KG1 (cell line): ENCODE results near the gene NOSIP.

Source experiments
- DNase-seq: peaks from one replicate; lab custom pipeline; 2025; lab: John Stamatoyannopoulos, UW

NOSIP gene

DNA sequence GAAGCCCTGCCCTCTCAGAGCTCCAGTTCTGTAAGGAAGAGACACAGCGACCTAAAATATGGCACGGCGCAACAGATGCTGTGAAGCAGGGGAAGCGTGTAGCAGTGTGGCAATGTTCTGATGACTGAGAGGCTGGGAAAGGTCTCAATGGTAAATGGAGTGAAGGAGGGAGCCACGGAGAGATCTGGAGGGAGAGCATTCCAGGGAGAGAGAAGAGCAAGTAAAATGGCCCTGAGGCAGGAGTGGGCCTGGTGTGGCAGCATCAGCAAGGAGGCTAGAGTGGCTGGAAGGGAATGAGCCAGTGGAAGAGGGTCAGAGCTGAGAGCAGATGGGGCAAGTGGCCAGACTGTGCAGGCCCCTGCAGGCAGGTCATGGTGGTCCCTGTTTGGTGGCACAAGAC, 36.2 kb downstream of the NOSIP start:
- DNase-seq = no peak

DNA sequence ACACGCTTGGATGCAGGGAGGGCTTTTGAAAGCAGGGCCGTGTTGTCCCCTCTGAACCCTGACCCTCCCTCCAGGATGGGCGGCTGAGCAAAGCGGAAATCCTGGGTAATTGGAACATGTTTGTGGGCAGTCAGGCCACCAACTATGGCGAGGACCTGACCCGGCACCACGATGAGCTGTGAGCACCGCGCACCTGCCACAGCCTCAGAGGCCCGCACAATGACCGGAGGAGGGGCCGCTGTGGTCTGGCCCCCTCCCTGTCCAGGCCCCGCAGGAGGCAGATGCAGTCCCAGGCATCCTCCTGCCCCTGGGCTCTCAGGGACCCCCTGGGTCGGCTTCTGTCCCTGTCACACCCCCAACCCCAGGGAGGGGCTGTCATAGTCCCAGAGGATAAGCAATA, 37.3 kb downstream of the NOSIP start:
- no peak for DNase-seq

DNA sequence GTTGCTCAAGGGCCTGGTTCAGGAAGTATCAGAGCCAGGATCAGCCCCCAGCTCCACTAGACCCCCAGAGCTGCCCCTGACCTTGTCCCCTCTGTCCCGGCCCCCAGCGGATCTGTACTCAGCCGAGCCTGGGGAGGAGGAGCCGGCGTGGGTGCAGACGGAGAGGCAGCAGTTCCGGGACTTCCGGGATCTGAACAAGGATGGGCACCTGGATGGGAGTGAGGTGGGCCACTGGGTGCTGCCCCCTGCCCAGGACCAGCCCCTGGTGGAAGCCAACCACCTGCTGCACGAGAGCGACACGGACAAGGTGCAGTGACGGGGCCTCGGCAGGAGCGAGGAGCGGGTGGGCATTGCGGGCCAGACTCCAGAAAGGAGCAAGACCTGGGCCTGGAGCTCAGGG, 37.9 kb downstream of the NOSIP start:
- DNase-seq = no peak

DNA sequence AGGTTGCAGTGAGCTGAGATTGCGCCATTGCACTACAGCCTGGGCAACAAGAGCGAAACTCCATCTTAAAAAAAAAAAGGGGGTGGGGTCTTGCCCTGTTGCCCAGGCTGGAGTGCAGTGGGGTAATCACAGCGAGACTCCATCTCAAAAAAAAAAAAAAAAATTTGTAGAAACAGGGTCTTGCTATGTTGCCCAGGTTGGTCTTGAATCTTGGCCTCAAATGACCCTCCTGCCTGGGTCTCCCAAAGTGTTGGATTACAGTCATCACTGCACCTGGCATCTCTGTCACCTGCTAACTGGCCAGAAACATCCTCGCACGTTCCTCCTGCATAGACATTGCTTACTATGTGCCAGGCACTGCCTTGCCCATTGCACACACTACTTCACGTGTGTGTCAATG, 38.4 kb downstream of the NOSIP start:
- DNase-seq = no peak

DNA sequence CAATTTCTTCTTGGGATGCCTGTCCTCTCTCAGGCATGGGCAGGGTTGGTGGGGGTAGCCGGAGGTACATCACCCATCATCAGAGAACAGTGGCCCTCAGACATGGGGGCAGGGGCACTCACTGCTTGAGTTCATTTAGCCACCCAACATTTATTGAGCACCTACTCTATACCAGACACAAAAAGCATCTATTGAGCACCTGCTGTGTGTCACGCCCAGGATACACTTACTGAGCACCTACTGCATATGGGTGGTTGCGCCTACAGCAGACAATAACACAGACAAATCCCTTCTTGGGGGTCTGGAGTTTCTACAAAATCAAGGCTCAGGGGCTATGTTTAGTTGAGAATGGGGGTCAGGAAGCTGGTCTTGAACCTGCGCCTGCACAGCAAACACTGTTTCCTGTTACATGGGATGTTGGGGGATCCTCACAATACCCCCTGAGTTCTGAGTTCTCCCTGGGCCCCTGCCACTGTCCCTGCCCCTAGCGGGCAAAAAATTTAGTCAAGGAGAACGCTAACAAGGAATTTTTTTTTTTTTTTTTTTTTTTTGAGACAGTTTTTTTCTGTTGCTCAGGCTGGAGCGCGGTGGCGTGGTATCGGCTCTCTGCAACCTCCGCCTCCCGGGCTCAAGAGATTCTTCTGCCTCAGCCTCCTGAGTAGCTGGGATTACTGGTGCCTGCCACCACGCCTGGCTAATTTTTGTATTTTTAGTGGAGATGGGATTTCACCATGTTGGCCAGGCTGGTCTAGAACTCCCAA, 41.0 kb downstream of the NOSIP start:
- DNase-seq = no peak

DNA sequence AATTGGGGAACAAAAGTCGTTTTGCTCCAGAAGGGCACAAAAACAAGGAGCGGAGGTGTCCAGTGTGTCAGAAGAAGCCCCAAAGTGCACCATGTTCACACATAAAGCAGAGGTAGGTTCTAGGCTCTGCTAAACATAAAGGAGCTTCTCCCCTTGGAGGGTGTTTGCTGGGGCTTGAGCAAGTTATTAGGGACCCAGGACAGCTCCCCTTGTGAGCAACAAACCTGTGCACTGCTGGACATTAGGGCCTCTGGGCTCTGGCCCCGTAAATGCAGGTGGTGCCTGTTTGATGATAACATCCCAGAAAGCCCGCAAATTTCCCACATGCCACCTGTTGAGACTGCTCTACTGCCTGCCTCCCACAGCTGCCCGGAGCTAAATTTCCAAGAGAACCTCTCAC, 41.7 kb downstream of the NOSIP start:
- no peak for DNase-seq

DNA sequence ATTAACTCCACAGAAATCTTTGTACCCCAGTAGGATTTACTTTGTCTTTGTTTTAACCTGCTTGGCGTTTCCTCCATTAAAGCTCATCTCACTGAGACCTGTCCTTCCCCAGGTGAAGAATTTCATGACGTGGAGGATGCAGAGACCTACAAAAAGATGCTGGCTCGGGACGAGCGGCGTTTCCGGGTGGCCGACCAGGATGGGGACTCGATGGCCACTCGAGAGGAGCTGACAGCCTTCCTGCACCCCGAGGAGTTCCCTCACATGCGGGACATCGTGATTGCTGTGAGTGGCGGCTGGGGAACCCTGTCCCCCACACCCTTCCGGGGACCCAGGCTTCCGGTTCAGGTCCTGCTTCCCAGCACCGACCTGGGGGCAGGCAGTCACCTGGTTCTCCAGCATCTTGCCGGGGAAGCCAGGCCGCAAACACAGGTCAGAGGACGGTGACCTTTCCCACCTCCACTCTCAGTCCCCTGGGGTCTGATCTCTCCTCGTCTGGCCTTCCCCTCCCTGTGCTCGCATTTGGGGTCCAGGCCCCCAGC, 43.4 kb downstream of the NOSIP start:
- DNase-seq = no peak

DNA sequence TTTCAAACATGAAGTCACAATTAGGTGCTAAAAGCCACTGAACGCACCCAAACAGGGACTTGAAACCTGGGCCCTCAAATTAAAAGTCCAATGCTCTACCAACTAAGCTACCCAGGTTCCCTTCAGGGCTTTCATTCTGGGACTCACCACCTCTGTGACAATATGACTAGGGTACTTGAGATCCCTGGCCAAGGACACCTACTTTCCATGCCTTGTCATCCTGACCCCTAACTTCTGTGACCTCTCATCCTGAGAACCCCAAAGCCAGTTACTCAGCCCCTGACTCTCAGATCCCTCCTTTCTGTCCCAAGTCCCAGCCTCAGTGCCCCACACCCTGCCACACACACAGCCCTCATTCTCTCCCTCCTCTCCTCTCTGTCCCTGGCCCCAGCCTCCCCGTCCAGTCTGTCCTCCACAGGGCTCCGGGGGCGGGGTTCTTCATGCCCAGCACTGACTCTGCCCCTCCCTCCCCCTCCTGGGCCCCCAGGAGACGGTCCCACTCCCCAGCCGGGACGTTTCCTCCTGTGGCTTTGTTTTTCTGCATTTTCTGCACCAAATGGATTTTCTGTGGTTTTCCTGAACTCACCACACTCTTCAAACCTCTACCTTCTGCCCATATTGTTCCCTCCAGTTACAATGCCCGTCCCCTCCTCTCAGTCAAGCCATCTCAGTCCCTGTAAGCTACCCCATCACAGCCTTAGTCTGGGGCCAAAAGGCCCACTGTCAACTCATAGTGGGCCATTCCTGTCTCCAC, 45.5 kb downstream of the NOSIP start:
- DNase-seq = peak; percentile 42

DNA sequence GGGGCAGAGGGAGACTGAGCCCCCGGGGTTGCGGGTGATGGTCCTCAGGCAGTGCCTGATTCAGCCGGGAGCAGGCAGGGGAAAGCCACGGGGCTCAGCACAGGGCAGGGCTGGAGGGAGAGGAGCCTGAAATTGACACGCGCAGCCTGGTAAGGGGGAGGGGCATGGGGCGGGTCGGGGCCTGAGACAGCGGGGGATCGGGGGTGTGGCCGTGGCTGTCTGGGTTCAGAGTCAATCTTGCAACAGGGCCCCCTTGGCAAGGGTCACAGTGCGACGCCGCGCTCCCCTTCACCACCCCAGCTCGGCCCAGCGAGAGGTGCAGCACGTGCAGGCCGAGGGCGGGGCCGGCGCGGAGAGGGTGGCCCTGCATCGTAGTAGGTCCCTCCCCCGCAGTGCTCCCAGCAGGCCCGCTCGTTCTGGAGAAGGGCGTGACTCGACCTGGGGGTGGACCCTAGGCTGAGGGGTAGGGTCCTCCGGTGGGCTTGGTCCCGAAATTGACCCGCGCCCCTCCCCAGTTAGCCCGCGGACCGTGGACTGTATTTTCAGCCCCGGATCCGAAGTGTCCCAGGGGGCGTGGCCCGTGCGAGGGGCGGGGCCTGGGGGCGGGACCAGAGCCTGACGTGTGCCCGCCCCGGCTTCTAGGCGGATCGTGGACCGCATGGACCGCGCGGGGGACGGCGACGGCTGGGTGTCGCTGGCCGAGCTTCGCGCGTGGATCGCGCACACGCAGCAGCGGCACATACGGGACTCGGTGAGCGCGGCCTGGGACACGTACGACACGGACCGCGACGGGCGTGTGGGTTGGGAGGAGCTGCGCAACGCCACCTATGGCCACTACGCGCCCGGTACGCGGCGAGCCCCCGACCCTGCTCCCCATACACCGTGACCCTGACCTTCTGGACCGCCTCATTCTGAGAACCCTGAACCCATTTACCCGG, 46.5 kb downstream of the NOSIP start:
- DNase-seq = no peak

DNA sequence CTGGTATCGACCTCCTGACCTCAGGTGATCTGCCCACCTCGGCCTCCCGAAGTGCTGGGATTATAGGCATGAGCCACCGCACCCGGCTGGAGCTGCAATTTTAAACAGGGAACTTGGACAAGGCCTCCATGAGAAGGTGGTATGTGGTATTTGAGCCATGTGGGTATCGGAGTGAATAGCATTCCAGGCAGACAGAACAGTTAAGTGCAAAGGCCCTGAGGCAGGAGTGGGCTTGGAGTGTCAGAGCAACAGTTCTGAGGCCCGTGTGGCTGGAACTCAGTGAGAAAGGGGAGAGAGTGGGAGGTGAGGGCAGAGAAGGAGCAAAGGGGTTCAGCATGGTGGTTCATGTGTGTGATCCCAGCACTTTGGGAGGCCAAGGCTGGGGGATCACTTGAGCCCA, 49.6 kb downstream of the NOSIP start:
- DNase-seq = no peak

DNA sequence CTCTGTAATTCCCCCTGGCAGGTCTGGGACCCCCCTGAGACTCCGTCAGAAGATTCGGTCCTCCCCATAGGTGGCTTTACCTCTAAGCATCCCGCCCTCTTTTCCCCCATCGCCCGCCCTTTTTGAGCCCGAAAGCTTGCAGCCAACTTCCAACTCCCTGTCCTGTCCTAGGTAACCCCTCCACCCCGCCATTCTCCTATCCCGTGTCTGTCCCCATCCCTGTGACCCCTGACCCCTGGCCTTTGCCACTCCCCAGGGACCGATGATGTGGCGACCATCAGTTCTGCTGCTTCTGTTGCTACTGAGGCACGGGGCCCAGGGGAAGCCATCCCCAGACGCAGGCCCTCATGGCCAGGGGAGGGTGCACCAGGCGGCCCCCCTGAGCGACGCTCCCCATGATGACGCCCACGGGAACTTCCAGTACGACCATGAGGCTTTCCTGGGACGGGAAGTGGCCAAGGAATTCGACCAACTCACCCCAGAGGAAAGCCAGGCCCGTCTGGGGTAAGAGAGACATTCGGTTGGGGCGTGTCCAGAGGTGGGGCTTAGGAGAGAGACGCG, 52.1 kb downstream of the NOSIP start:
- DNase-seq = no peak

DNA sequence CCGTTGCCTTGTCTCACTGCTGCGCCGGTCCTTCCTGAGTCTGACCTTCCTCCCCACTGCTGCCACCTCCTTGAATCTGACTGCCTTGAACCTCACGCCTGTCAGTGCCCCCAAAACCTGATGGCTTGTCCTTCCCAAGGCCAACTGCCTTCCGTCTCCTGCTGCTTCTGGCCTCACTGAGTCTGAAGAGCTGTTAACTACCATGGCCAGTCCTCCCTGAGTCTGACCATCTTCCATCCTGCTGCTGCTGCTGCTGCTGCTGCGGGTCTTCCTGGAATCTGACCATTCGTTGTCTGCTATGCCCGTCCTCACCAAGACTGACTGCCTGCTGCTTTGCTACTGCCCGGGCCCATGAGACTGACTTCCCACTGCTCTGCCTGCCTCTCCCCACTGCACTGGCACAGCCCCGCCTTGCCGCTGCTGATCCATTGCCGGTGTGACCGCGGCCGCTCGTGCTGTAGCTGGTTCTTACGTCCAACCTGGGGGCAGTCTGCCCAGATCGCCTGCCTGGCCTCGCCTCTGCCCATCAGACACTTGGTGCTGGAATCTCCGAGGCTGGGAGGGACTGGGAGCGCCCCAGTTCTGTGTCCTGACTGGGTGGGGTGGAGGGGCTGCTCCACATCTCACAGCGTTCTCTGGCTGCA, 55.4 kb downstream of the NOSIP start:
- DNase-seq = no peak

DNA sequence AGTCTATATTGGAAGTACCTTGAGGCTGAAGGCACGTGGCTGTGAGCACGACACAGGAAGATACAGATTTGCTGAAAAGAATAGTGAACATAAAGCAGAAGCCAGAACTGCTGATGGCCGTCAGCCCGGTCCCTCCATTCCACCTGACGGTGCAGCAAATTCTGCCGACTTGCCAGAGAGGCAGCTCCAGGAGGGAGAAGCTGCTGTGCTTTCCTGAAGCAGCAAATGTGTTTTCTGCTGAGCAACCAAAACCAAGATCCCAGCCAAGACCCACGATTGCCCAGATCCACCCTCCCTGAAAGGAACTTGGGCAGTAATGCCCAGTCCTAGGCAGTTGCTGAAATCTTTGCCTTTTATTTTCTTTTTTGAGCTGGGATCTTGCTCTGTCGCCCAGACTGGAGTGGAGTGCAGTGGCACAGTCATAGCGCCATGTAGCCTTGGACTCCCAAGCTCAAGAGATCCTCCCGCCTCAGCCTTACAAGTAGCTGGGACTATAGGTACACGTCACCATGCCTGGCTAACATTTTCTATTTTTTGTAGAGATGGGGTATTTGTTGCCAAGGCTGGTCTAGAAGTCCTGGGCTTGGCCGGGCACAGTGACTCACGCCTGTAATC, 59.5 kb downstream of the NOSIP start:
- no peak for DNase-seq

DNA sequence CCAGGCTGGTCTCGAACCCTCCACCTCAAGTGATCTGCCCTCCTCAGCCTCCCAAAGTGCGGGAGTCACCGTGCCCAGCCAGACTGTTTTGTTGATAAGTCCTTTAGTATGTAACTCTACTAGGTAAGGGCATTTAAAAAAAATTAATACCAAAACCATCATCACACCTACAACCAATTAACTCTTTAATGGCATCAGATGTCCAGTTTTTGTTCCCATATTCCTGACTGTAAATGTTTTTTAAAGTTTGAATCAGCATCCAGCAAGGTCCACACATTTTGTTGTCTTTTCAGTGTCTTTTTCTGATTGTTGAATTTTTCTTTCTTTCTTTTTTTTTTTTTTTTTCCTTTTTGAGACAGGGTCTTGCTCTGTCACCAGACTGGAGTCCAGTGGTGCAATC, 62.3 kb downstream of the NOSIP start:
- DNase-seq = no peak

DNA sequence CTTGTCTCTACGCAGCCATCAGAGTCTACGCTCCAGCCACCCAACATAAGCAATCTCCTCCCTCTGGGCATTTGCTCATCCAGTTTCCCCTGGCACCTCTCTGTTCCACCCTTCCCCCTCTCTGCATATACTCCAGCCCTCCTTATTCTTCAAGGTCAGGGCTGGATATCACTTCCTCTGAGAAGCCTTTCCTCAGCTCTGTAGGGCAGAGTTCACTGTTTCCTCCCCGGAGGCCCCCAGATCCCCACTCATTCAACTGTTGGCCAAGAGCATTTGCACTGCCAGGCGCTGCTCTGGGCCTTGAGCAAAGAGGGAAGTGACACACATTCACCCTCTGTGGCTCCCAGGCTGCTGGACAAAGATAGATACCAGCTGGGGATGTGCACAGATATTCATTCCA, 64.6 kb downstream of the NOSIP start:
- DNase-seq = peak; percentile 20

DNA sequence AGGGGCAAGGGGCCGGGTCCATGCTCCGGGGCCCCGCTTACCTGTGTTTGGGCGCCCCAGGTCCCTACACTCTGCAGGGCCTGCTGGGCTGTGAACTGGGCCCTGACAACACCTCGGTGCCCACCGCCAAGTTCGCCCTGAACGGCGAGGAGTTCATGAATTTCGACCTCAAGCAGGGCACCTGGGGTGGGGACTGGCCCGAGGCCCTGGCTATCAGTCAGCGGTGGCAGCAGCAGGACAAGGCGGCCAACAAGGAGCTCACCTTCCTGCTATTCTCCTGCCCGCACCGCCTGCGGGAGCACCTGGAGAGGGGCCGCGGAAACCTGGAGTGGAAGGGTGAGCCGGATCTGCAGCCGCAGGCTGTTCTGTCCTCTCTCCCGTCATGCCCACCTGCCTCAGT, 66.2 kb downstream of the NOSIP start:
- DNase-seq = no peak

DNA sequence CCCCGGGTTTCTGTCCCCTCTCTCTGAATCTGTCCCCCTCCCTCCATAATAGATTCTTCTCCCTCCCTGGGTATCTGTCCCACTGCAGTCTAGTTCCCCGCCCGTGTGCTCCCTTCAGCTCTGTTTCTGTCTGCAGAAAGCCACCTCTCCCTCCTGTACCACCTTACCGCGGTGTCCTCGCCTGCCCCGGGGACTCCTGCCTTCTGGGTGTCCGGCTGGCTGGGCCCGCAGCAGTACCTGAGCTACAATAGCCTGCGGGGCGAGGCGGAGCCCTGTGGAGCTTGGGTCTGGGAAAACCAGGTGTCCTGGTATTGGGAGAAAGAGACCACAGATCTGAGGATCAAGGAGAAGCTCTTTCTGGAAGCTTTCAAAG, 66.6 kb downstream of the NOSIP start:
- no peak for DNase-seq

DNA sequence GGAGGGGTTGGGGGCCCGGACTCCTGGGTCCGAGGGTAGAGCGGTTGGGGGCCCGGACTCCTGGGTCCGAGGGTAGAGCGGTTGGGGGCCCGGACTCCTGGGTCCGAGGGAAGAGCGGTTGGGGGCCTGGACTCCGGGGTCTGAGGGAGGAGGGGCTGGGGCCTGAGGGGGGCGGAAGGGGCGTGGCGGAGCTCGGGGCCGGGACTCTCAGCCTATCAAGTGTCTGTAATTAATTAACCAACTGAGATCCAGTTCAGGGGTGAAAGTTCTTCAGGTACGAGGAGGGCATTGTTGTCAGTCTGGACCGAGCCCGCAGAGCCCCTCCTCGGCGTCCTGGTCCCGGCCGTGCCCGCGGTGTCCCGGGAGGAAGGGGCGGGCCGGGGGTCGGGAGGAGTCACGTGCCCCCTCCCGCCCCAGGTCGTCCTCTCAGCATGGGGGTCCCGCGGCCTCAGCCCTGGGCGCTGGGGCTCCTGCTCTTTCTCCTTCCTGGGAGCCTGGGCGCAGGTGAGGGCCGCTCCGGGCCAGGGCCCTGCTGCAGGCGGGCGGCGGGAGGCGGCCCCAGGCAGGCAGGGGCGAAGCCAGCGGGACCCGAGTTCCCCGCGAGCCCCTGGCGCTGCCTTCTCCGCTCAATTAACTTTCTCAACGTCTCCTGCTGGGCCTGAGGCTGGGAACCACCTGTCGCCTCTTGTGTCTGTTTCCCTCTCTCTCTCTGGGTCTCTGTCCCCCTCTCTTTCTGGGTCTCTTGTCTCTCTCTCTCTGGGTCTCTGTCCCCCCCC, 67.2 kb downstream of the NOSIP start:
- no peak for DNase-seq

DNA sequence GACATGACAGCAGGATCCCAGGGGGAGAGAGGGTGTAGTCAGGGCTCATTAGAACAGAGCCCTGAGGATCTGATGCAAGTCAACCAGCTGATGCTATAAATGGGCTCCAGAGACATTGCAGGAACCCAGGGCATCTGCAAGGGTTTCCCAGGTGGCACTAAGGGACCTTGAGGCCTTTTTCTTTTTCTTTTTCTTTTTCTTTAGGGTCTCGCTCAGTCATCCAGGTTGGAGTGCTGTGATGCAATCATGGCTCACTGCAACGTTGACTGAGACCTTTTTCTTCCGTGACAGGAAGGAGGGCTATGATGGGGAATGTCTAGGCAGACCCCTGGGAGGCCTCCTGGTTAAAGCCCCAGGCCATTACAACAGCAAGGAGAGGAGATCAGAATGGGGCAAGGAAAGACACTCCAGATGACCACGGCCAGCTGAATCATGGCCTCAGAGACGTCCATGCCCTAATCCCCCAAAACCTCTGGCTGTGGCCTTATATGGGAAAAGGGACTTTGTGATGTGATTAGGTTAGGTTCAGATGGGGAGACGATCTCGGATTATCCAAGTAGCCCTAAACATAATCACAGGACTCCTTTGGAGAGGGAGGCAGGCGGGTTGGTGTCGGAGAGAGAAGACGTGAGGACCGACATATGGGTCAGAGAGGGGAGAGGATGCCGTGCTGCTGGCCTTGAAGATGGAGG, 72.4 kb downstream of the NOSIP start:
- no peak for DNase-seq
